ENCODE data around the gene CYBRD1.

CYBRD1 gene

DNA sequence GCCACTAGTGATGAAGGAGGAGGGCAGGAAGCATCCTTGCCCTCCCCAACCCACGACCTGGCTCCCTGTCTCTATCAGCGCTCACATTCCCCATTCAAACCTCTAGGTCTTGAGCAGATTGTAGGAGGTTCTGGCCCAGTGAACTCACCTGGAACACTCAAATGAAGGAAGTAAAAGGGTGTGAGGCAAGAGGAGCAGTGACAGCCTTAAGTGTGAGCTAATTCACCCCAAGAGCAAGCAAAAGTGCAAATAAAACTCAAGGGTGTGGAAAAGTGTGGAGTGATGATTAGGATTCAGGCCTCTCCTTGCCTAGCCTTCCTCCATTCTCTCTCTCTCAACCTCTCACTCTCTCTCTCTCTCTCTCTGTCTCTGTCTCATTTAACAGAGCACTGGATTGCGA, 41.0 kb downstream of the CYBRD1 start:
- no peak overlapping the region for H3K4me3 ChIP-seq (ENCODE audit: low read length)
- no peak overlapping the region for H3K27ac ChIP-seq (ENCODE audit: low read length)
- H3K4me1 ChIP-seq (ENCODE audit: insufficient read depth, low read length), result no peaks in the 10 kb centered on the region
- no peaks in the 10 kb centered on the region for H3K27me3 ChIP-seq (ENCODE audit: insufficient read depth, low read length)
- no peaks in the 10 kb centered on the region for H3K9me3 ChIP-seq (ENCODE audit: insufficient read depth, low read depth, low read length)
- H3K9ac ChIP-seq (ENCODE audit: low read depth, low read length), result no peak overlapping the region
- no peaks in the 10 kb centered on the region for H3K36me3 ChIP-seq (ENCODE audit: insufficient read depth, low read depth, low read length)

DNA sequence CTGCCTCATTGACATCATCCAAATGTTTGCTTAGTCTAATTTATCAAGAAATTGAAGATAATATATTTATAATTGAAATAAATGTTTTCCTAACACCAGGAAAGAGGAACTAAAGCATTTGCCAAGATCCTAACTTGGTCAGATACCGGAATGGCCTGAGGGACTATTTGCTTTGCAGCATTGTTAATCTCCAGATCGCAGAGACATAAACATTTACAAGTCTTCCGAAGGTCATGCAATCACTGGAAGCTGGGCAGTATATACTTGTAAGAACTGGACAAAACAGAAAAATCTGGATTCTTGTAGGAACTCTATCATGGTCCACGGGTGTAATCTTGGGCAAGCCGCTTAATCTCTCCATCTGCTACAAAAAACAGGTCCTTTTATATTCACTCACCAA, 42.2 kb downstream of the CYBRD1 start:
- Histone ChIP-seq H3K4me1 (ENCODE audit: insufficient read depth, low read length) (no peaks in the 10 kb centered on the region), H3K9me3 (ENCODE audit: insufficient read depth, low read depth, low read length) (no peaks in the 10 kb centered on the region), H3K27ac (ENCODE audit: low read length) (no peak overlapping the region), H3K4me3 (ENCODE audit: low read length) (no peak overlapping the region), H3K36me3 (ENCODE audit: insufficient read depth, low read depth, low read length) (no peaks in the 10 kb centered on the region), H3K9ac (ENCODE audit: low read depth, low read length) (no peak overlapping the region), H3K27me3 (ENCODE audit: insufficient read depth, low read length) (no peaks in the 10 kb centered on the region)

DNA sequence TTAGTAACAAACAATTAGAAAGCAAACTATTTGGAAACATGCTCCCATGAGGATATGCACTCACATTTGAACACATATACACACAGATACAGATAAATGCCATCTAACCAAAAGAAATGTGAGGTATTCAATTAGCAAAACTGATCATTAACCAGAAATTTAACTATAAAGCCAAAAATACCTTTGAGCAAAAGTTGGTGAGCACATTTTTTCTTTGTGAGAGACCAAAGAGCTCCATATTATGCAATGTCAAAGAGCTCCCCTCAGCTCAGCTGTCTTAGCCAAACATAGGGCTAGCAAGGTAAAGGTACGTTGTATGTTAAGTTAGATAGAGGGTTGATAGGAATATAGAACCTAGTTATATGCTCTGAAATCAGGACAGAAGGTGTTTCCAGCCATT, 43.8 kb downstream of the CYBRD1 start:
- H3K4me3 ChIP-seq (ENCODE audit: low read length), result no peak overlapping the region
- H3K9ac ChIP-seq (ENCODE audit: low read depth, low read length), result no peak overlapping the region
- H3K27ac ChIP-seq (ENCODE audit: low read length), result no peak overlapping the region
- no peaks in the 10 kb centered on the region for H3K27me3 ChIP-seq (ENCODE audit: insufficient read depth, low read length)
- no peaks in the 10 kb centered on the region for H3K9me3 ChIP-seq (ENCODE audit: insufficient read depth, low read depth, low read length)
- H3K36me3 ChIP-seq (ENCODE audit: insufficient read depth, low read depth, low read length), result no peaks in the 10 kb centered on the region
- no peaks in the 10 kb centered on the region; the same call in 1 of the 2 replicates for H3K4me1 ChIP-seq (ENCODE audit: insufficient read depth, low read length)

DNA sequence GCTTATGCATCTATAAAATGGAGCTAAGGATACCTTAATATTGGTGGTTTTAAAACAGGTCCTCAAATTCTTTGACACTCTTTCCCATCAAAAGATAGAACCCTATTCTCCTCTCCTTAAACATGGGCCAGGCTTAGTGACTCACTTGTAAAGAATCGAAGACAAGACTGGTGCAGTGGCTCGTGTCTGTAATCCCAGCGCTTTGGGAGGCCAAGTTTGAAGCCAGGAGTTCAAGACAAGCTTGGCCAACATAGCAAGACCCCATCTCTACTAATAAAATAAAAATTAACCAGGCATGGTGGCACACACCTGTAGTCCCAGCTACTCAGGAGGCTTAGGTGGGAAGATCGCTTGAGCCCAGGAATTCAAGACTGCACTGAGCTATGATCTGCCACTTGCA, 44.5 kb downstream of the CYBRD1 start:
- Histone ChIP-seq H3K4me3 (ENCODE audit: low read length) (no peak overlapping the region), H3K4me1 (ENCODE audit: insufficient read depth, low read length) (no peaks in the 10 kb centered on the region; the same call in 1 of the 2 replicates), H3K9me3 (ENCODE audit: insufficient read depth, low read depth, low read length) (no peaks in the 10 kb centered on the region), H3K27ac (ENCODE audit: low read length) (no peak overlapping the region), H3K9ac (ENCODE audit: low read depth, low read length) (no peak overlapping the region), H3K27me3 (ENCODE audit: insufficient read depth, low read length) (no peaks in the 10 kb centered on the region), H3K36me3 (ENCODE audit: insufficient read depth, low read depth, low read length) (no peaks in the 10 kb centered on the region)

DNA sequence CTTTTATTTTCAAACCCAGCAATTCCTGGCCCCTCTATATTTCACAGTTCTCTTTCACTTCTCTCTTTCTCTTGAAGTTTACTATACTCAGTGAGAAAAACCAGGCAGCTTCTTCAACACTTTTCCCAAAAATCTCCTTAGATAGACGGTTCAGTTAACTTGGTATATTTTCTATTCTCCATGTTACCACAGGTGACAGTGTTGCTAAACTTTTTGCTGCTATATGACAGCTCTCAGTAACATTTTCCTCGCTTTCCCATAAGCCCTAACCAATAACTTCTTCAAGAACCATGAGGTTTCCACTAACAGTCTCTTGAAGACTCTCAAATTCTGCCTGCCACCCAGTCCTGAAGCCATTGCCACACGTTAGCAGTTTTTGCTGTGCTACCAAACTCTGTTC, 45.8 kb downstream of the CYBRD1 start:
- Histone ChIP-seq H3K9ac (ENCODE audit: low read depth, low read length) (no peak overlapping the region), H3K4me3 (ENCODE audit: low read length) (no peak overlapping the region), H3K27ac (ENCODE audit: low read length) (no peak overlapping the region), H3K27me3 (ENCODE audit: insufficient read depth, low read length) (no peaks in the 10 kb centered on the region), H3K4me1 (ENCODE audit: insufficient read depth, low read length) (no peaks in the 10 kb centered on the region; the same call in 1 of the 2 replicates), H3K36me3 (ENCODE audit: insufficient read depth, low read depth, low read length) (no peaks in the 10 kb centered on the region), H3K9me3 (ENCODE audit: insufficient read depth, low read depth, low read length) (no peaks in the 10 kb centered on the region)

DNA sequence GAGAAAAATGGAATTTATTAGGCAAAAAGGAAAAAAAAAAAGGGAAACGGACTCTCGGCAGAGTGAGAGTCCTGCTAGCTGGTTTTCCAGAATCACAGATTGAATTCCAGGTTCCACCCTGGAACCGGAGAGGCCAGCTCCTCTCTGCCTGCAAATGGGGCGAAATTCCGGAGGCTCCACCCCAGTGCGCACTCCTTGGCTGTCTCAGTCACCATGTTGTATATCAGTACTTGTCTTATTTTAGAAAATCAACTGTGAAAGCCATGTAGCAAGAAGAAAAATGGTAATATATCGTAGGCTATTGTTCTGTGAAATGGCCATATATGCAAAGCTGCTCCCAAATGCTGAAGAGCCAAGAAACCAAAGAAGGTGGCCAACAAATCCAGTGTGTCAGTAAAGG, 49.4 kb downstream of the CYBRD1 start:
- Histone ChIP-seq H3K9me3 (ENCODE audit: insufficient read depth, low read depth, low read length) (no peaks in the 10 kb centered on the region), H3K36me3 (ENCODE audit: insufficient read depth, low read depth, low read length) (no peaks in the 10 kb centered on the region), H3K4me3 (ENCODE audit: low read length) (no peak overlapping the region), H3K4me1 (ENCODE audit: insufficient read depth, low read length) (no peaks in the 10 kb centered on the region; the same call in 1 of the 2 replicates), H3K27me3 (ENCODE audit: insufficient read depth, low read length) (no peaks in the 10 kb centered on the region; the same call in 1 of the 2 replicates), H3K27ac (ENCODE audit: low read length) (no peak overlapping the region), H3K9ac (ENCODE audit: low read depth, low read length) (no peak overlapping the region)

DNA sequence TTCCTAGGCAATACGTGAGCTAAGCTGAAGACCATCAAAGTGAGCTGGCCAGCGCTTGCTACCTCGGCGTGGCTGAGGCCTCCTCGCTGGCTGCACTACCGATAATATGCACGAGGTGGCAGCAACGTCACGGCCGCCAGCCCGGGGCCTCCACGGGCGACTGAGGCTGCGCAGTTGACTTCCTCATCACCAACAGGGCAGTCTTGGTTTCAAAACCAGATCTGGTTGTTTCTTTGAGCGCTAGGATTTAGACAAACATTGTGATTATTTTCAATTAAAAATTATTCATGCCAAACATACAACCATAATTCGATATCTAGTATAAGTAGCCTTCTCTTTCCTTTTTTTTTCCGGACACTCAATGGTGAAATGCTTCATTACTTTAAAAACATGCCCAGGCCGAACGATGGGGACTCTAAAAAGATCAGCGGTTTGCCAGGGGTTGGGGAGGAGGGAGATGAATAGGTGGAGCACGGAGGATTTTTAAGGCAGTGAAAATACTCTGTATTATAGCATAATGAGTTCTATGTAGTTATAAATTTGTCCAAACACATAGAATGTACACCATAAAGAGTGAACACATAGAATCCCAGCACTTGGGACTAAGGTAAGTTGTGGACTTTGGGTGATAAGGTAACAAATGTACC, 52.0 kb downstream of the CYBRD1 start:
- Histone ChIP-seq H3K27ac (ENCODE audit: low read length) (no peak overlapping the region), H3K27me3 (ENCODE audit: insufficient read depth, low read length) (no peaks in the 10 kb centered on the region; the same call in 1 of the 2 replicates), H3K4me1 (ENCODE audit: insufficient read depth, low read length) (no peaks in the 10 kb centered on the region; the same call in 1 of the 2 replicates), H3K4me3 (ENCODE audit: low read length) (no peak overlapping the region), H3K36me3 (ENCODE audit: insufficient read depth, low read depth, low read length) (no peaks in the 10 kb centered on the region), H3K9me3 (ENCODE audit: insufficient read depth, low read depth, low read length) (no peaks in the 10 kb centered on the region), H3K9ac (ENCODE audit: low read depth, low read length) (no peak overlapping the region)

DNA sequence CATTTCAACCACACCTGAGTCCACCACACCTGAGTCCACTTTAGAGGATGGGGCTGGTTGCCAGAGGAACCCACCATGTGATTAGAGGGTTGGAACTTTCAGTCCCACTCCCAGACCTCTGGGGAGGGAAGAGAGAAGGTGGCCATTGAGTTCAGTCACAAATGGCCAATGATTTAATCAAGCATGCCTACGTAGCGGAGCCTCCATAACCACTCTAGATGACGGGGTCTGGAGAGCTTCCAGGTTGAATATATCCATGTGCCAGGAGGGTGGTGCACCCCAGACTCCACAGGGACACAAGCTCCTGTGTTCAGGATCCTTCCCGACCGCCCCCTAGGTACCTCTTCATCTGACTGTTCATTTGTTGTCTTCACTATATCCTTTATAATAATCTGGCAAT, 53.3 kb downstream of the CYBRD1 start:
- Histone ChIP-seq H3K9me3 (ENCODE audit: insufficient read depth, low read depth, low read length) (no peaks in the 10 kb centered on the region), H3K9ac (ENCODE audit: low read depth, low read length) (no peak overlapping the region), H3K4me3 (ENCODE audit: low read length) (no peak overlapping the region), H3K36me3 (ENCODE audit: insufficient read depth, low read depth, low read length) (no peaks in the 10 kb centered on the region), H3K27me3 (ENCODE audit: insufficient read depth, low read length) (no peaks in the 10 kb centered on the region; the same call in 1 of the 2 replicates), H3K4me1 (ENCODE audit: insufficient read depth, low read length) (no peaks in the 10 kb centered on the region), H3K27ac (ENCODE audit: low read length) (no peak overlapping the region)

DNA sequence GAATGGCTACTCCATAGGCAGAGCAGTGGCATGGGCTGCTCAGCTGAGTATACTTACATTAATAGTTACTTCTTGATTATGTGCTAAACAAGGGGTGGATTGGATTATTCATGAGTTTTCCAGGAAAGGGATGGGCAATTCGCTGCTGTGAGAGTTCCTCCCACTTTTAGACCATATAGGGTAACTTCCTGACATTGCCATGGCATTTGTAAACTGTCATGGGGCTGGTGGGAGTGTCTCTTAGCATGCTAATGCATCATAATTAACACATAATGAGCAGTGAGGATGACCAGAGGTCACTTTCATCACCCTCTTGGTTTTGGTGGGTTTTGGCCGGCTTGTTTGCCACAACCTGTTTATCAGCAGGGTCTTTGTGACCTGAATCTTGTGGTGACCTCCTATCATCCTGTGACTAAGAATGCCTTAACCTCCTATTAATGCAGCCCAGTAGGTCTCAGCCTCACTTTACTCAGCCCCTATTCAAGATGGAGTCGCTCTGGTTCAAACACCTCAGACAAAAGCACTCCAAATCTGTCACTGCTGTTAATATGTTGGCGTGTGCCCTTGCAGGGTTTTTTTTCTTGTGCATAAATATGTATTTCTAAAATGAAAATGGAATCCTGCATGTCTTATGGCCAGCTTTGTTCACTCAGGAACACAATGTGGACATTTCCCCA, 56.0 kb downstream of the CYBRD1 start:
- no peaks in the 10 kb centered on the region for H3K36me3 ChIP-seq (ENCODE audit: insufficient read depth, low read depth, low read length)
- no peak overlapping the region for H3K4me3 ChIP-seq (ENCODE audit: low read length)
- H3K9ac ChIP-seq (ENCODE audit: low read depth, low read length), result no peak overlapping the region
- no peaks in the 10 kb centered on the region for H3K4me1 ChIP-seq (ENCODE audit: insufficient read depth, low read length)
- H3K9me3 ChIP-seq (ENCODE audit: insufficient read depth, low read depth, low read length), result no peaks in the 10 kb centered on the region
- H3K27me3 ChIP-seq (ENCODE audit: insufficient read depth, low read length), result no peaks in the 10 kb centered on the region; the same call in 1 of the 2 replicates
- H3K27ac ChIP-seq (ENCODE audit: low read length), result no peak overlapping the region

DNA sequence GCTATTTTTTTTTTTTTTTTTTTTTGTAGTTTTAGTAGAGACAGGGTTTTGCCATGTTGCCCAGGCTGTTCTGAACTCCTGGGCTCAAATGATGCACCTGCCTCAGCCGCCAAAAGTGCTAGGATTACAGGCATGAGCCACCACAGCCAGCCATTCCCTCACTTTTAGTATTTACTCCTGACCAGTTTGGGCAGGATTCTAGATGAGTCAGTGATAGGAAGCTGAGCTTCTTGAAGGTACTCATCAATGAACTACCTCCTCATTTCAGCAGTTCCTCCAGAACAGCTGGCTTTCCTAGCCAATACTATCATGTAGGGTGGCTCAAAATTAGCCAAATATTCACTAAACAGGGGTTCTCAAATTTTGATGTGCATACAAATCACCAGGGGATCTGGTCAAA, 57.2 kb downstream of the CYBRD1 start:
- Histone ChIP-seq H3K36me3 (ENCODE audit: insufficient read depth, low read depth, low read length) (no peaks in the 10 kb centered on the region), H3K27me3 (ENCODE audit: insufficient read depth, low read length) (no peaks in the 10 kb centered on the region), H3K4me3 (ENCODE audit: low read length) (no peak overlapping the region), H3K9me3 (ENCODE audit: insufficient read depth, low read depth, low read length) (no peaks in the 10 kb centered on the region), H3K27ac (ENCODE audit: low read length) (no peak overlapping the region), H3K4me1 (ENCODE audit: insufficient read depth, low read length) (no peaks in the 10 kb centered on the region), H3K9ac (ENCODE audit: low read depth, low read length) (no peak overlapping the region)

DNA sequence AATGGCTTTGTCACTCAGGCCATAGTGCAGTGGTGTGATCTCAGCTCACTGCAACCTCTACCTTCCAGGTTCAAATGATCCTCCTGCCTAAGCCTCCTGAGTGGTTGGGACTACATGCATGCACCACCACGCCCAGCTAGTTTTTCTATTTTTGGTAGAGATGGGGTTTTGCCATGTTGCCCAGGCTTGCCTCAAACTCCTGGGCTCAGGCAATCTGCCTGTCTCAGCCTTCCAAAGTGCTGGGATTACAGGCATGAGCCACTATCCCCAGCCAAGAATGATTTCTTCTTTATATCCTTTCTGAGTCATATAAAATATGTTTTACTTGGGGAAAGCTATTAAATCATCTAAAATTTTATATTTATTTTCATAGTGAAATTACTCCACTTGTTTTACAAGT, 61.3 kb downstream of the CYBRD1 start:
- Histone ChIP-seq H3K4me1 (ENCODE audit: insufficient read depth, low read length) (no peaks in the 10 kb centered on the region), H3K36me3 (ENCODE audit: insufficient read depth, low read depth, low read length) (no peaks in the 10 kb centered on the region), H3K27ac (ENCODE audit: low read length) (no peak overlapping the region), H3K4me3 (ENCODE audit: low read length) (no peak overlapping the region), H3K9me3 (ENCODE audit: insufficient read depth, low read depth, low read length) (no peaks in the 10 kb centered on the region), H3K27me3 (ENCODE audit: insufficient read depth, low read length) (no peaks in the 10 kb centered on the region), H3K9ac (ENCODE audit: low read depth, low read length) (no peak overlapping the region)

DNA sequence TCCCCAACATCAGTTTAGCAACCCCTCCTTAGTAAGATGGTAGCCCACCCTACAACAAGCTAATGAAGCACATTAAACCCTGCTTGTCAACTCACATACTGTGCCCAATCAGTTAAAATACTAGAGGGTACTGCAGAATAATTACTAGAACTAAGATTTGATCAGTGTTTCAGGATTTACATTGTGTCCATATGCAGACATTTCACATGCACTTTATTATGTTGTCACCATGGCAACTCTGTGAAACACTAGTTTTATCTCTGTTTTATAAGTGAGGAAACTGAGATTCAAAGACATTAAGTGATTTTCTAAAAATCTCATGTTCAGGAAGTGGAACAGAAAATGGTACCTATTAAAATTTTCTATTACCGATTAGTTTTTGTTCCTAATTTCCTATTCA, 61.7 kb downstream of the CYBRD1 start:
- Histone ChIP-seq H3K4me1 (ENCODE audit: insufficient read depth, low read length) (no peaks in the 10 kb centered on the region), H3K9me3 (ENCODE audit: insufficient read depth, low read depth, low read length) (no peaks in the 10 kb centered on the region), H3K9ac (ENCODE audit: low read depth, low read length) (no peak overlapping the region), H3K4me3 (ENCODE audit: low read length) (no peak overlapping the region), H3K27ac (ENCODE audit: low read length) (no peak overlapping the region), H3K36me3 (ENCODE audit: insufficient read depth, low read depth, low read length) (no peaks in the 10 kb centered on the region), H3K27me3 (ENCODE audit: insufficient read depth, low read length) (no peaks in the 10 kb centered on the region)
